ENCODE data around the gene OR5H14. TPM values are rescaled to one million over a fixed set of nuclear protein-coding genes. Genes with fewer than 3 reads are reported as not detected.

The OR5H14 gene
- total RNA-seq, 2 donors from 2014 or later: not detected

DNA sequence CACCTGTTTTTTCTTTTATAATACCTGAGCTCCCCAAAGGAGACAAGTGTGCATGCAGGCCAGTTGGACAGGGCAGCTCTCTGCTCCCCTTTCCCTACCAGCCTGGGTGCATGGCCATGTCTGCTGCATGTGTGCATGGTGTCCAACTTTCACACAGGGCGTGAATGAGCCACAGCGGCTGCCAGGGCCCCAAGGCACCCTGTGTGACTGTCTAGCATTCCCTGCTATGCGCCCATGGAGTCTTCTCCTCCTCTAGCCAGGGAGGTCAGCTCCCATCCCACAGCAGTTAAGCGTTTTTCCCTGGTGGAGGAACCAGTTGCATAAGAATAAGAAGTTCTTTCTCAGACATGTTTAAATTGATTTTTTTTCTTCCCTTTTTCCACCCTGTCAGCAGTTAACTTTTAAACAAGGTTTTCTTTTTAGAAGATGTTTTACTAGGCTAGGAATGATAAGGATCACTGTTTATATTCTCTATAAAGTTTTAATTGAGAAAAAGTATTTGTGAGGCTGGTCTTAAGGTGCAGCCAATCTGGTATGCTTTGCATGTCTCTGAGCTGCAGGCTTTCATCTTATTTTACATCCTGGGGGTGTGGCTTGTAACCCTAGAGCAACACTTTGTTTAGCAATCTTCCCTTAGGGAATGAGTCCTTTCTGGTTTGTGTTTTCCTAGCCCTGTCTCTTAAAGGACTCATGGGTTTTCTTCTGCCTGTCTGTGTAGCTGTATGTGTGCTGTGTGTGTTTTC lies 37.3 kb upstream of the OR5H14 start:
- TF ChIP-seq, protein P1, sequence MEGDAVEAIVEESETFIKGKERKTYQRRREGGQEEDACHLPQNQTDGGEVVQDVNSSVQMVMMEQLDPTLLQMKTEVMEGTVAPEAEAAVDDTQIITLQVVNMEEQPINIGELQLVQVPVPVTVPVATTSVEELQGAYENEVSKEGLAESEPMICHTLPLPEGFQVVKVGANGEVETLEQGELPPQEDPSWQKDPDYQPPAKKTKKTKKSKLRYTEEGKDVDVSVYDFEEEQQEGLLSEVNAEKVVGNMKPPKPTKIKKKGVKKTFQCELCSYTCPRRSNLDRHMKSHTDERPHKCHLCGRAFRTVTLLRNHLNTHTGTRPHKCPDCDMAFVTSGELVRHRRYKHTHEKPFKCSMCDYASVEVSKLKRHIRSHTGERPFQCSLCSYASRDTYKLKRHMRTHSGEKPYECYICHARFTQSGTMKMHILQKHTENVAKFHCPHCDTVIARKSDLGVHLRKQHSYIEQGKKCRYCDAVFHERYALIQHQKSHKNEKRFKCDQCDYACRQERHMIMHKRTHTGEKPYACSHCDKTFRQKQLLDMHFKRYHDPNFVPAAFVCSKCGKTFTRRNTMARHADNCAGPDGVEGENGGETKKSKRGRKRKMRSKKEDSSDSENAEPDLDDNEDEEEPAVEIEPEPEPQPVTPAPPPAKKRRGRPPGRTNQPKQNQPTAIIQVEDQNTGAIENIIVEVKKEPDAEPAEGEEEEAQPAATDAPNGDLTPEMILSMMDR (conservative IDR thresholded peaks at IDR 0.05): no peak
- H3K27ac ChIP-seq (ENCODE audit: low read depth, low read length): no peak overlapping the region
- peaks cover 9% of the 10 kb centered on the region for H3K9me3 ChIP-seq (ENCODE audit: control insufficient read depth, low read length)
- no peak overlapping the region for H3K4me3 ChIP-seq (ENCODE audit: low read length)
- H3K4me1 ChIP-seq (ENCODE audit: control insufficient read depth, insufficient read depth, low read length): no peaks in the 10 kb centered on the region
- H3K27me3 ChIP-seq (ENCODE audit: control insufficient read depth, insufficient read depth, low read length, poor library complexity, severe bottlenecking): no peaks in the 10 kb centered on the region
- H3K9ac ChIP-seq (ENCODE audit: extremely low read depth, low read length, poor library complexity, severe bottlenecking): no peak overlapping the region
- Mint-ChIP-seq H3K4me1 (no peaks in the 10 kb centered on the region), H3K9me3 (peaks cover 15% of the 10 kb centered on the region), H3K27me3 (ENCODE audit: insufficient read depth) (no peaks in the 10 kb centered on the region), H3K27ac (no peak overlapping the region), H3K4me3 (no peak overlapping the region), H3K36me3 (ENCODE audit: low read depth) (no peaks in the 10 kb centered on the region)
- no peak for DNase-seq
- no peaks in the 10 kb centered on the region for H3K36me3 ChIP-seq (ENCODE audit: control insufficient read depth, insufficient read depth, low read length)
- 90% methylated on average over 4 of the region's 4 CpGs; no CpG with 5 or more reads in 1 of the 2 experiments for WGBS, 2 experiments (ENCODE audit: insufficient coverage in 1 of 2, insufficient read length in 1 of 2)

DNA sequence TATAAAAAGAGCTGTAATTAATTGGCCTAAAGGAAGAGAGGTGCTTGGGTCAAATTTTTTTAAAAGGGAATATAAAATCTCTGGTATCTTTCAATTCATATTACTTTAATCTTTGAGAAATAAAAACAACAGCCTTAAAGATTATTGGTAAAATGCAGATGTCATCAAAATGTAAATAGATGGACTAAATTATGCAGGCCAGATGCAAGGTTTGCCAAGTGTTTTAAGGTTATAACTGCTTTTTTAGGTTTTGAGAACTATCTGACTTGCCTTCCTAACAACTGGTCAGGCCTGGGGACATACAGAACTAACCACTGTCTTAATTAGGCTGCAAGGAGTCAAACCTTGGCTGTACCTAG lies 36.8 kb upstream of the OR5H14 start:
- H3K27me3 ChIP-seq (ENCODE audit: control insufficient read depth, insufficient read depth, low read length, poor library complexity, severe bottlenecking): no peaks in the 10 kb centered on the region
- H3K4me1 ChIP-seq (ENCODE audit: control insufficient read depth, insufficient read depth, low read length): no peaks in the 10 kb centered on the region
- no peaks in the 10 kb centered on the region for H3K27me3 Mint-ChIP-seq (ENCODE audit: insufficient read depth)
- H3K9me3 ChIP-seq (ENCODE audit: control insufficient read depth, low read length): peaks cover 9% of the 10 kb centered on the region
- H3K4me3 ChIP-seq (ENCODE audit: low read length): no peak overlapping the region
- H3K36me3 Mint-ChIP-seq (ENCODE audit: low read depth): no peaks in the 10 kb centered on the region
- H3K9ac ChIP-seq (ENCODE audit: extremely low read depth, low read length, poor library complexity, severe bottlenecking): no peak overlapping the region
- H3K27ac Mint-ChIP-seq: no peak overlapping the region
- peaks cover 15% of the 10 kb centered on the region for H3K9me3 Mint-ChIP-seq
- no peak overlapping the region for H3K4me3 Mint-ChIP-seq
- H3K27ac ChIP-seq (ENCODE audit: low read depth, low read length): no peak overlapping the region
- no peaks in the 10 kb centered on the region for H3K36me3 ChIP-seq (ENCODE audit: control insufficient read depth, insufficient read depth, low read length)
- DNase-seq: no peak
- no peaks in the 10 kb centered on the region for H3K4me1 Mint-ChIP-seq
- TF ChIP-seq, protein P1 (conservative IDR thresholded peaks at IDR 0.05): no peak

DNA sequence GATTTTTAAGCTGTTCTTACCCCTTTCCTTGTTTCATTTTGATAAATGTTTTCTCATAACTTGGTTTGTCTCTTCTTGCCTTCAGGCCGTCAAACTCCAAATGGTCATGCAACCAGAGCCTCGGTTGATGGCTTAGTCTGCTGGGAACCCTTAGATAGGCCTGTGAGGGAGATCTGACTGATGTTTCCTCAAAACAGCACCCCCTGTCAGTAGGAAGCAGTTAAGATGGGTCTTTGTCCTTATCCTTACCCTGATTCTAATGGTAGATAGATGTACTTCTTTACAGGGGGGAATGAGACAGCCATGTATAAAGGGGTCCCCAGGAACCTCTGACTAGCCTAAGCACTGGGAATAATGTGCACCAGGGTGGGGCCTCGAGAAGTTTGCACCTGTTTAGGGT lies 33.0 kb upstream of the OR5H14 start:
- Histone ChIP-seq H3K27me3 (ENCODE audit: control insufficient read depth, insufficient read depth, low read length, poor library complexity, severe bottlenecking) (no peaks in the 10 kb centered on the region), H3K36me3 (ENCODE audit: control insufficient read depth, insufficient read depth, low read length) (no peaks in the 10 kb centered on the region), H3K9me3 (ENCODE audit: control insufficient read depth, low read length) (peaks cover 9% of the 10 kb centered on the region), H3K4me1 (ENCODE audit: control insufficient read depth, insufficient read depth, low read length) (no peaks in the 10 kb centered on the region), H3K9ac (ENCODE audit: extremely low read depth, low read length, poor library complexity, severe bottlenecking) (no peak overlapping the region), H3K27ac (ENCODE audit: low read depth, low read length) (no peak overlapping the region), H3K4me3 (ENCODE audit: low read length) (no peak overlapping the region)
- Mint-ChIP-seq H3K4me1 (no peaks in the 10 kb centered on the region), H3K36me3 (ENCODE audit: low read depth) (no peaks in the 10 kb centered on the region), H3K27ac (no peak overlapping the region), H3K27me3 (ENCODE audit: insufficient read depth) (no peaks in the 10 kb centered on the region), H3K4me3 (no peak overlapping the region), H3K9me3 (peaks cover 15% of the 10 kb centered on the region)
- DNase-seq: no peak
- WGBS, 2 experiments (ENCODE audit: insufficient coverage in 1 of 2, insufficient read length in 1 of 2): 89% methylated on average over 1 to 3 of the region's 3 CpGs
- TF ChIP-seq, protein P1 (conservative IDR thresholded peaks at IDR 0.05): peak; percentile 51

Measured in endodermal cell (in vitro differentiated cells).